Measurements from ENCODE around the gene MEIS1. TPM values are rescaled to one million over a fixed set of nuclear protein-coding genes. Genes with fewer than 3 reads are reported as not detected.

Gene MEIS1
- polyA plus RNA-seq, 1 donor (not counting 4 experiments of a cell fraction or from before 2014, with no cell fraction given) = 3.1 TPM

GRCh38 chr2:66561645-66562303, 126.8 kb downstream of the MEIS1 start:
- H4K20me1 ChIP-seq (ENCODE audit: control insufficient read depth, extremely low read depth, insufficient read depth, low read length) = no peaks in the 10 kb centered on the region
- no peak overlapping the region for H3K27ac ChIP-seq (ENCODE audit: control insufficient read depth, insufficient read depth, low read length)
- no peak overlapping the region for H3K4me3 ChIP-seq (ENCODE audit: control insufficient read depth in 2 of 3, extremely low read depth in 1 of 3, insufficient read depth in 2 of 3, low read depth in 1 of 3, low read length in 3 of 3)
- H3K36me3 ChIP-seq (ENCODE audit: control insufficient read depth in 2 of 2, extremely low read depth in 1 of 2, insufficient read depth in 2 of 2, low read length in 2 of 2) = no peaks in the 10 kb centered on the region
- no peak overlapping the region for H3K4me2 ChIP-seq (ENCODE audit: control insufficient read depth, extremely low read depth, insufficient read depth, low read depth, low read length)
- H3K79me2 ChIP-seq (ENCODE audit: control insufficient read depth, insufficient read depth, low read length) = no peaks in the 10 kb centered on the region
- H3K9me3 ChIP-seq (ENCODE audit: control insufficient read depth, low read depth, low read length) = no peaks in the 10 kb centered on the region
- DNase-seq (ENCODE audit: low read depth, low spot score) (no peak), FAIRE-seq (no peak)
- no peaks in the 10 kb centered on the region for H3K9me1 ChIP-seq (ENCODE audit: control insufficient read depth, extremely low read depth, insufficient read depth, low read length)
- H3K9ac ChIP-seq (ENCODE audit: control insufficient read depth, extremely low read depth, insufficient read depth, low read length) = no peak overlapping the region
- no peaks in the 10 kb centered on the region for H3K27me3 ChIP-seq (ENCODE audit: control insufficient read depth, extremely low read depth, insufficient read depth, low read length)
- dilution Hi-C loops (cut with MboI; ENCODE audit: extremely low pct_ligation_motif_present, low sequenced_read_pairs) = no loop called here
- no peak overlapping the region for H2AFZ ChIP-seq (ENCODE audit: control insufficient read depth, low read length)
- H3K4me1 ChIP-seq (ENCODE audit: control insufficient read depth, extremely low read depth, insufficient read depth, low read length) = no peaks in the 10 kb centered on the region
- no peak for TF ChIP-seq EZH2 (IDR thresholded peaks at IDR 0.05; ENCODE audit: low read length)

- H3K27me3 ChIP-seq (ENCODE audit: control insufficient read depth, extremely low read depth, insufficient read depth, low read length) = no peaks in the 10 kb centered on the region
- no peaks in the 10 kb centered on the region for H3K4me1 ChIP-seq (ENCODE audit: control insufficient read depth, extremely low read depth, insufficient read depth, low read length)
- H3K4me3 ChIP-seq (ENCODE audit: control insufficient read depth in 2 of 3, extremely low read depth in 1 of 3, insufficient read depth in 2 of 3, low read depth in 1 of 3, low read length in 3 of 3) = no peak overlapping the region
- no peaks in the 10 kb centered on the region for H3K9me1 ChIP-seq (ENCODE audit: control insufficient read depth, extremely low read depth, insufficient read depth, low read length)
- no peaks in the 10 kb centered on the region for H3K9me3 ChIP-seq (ENCODE audit: control insufficient read depth, low read depth, low read length)
- H3K79me2 ChIP-seq (ENCODE audit: control insufficient read depth, insufficient read depth, low read length) = no peaks in the 10 kb centered on the region
- H4K20me1 ChIP-seq (ENCODE audit: control insufficient read depth, extremely low read depth, insufficient read depth, low read length) = no peaks in the 10 kb centered on the region
- no peak overlapping the region for H3K9ac ChIP-seq (ENCODE audit: control insufficient read depth, extremely low read depth, insufficient read depth, low read length)
- dilution Hi-C loops (cut with MboI; ENCODE audit: extremely low pct_ligation_motif_present, low sequenced_read_pairs) = no loop called here
- no peak for TF ChIP-seq EZH2 (IDR thresholded peaks at IDR 0.05; ENCODE audit: low read length)
- no peak for TF ChIP-seq CTCF (optimal IDR thresholded peaks at IDR 0.05 in 1 of 3, IDR thresholded peaks at IDR 0.05 in 1 of 3, conservative IDR thresholded peaks at IDR 0.05 in 1 of 3; ENCODE audit: extremely low read depth in 1 of 3, insufficient read depth in 2 of 3, low read length in 3 of 3)
- FAIRE-seq (no peak), DNase-seq (ENCODE audit: low read depth, low spot score) (no peak)
- H2AFZ ChIP-seq (ENCODE audit: control insufficient read depth, low read length) = no peak overlapping the region
- no peak overlapping the region for H3K4me2 ChIP-seq (ENCODE audit: control insufficient read depth, extremely low read depth, insufficient read depth, low read depth, low read length)
- H3K36me3 ChIP-seq (ENCODE audit: control insufficient read depth in 2 of 2, extremely low read depth in 1 of 2, insufficient read depth in 2 of 2, low read length in 2 of 2) = no peaks in the 10 kb centered on the region
- H3K27ac ChIP-seq (ENCODE audit: control insufficient read depth, insufficient read depth, low read length) = no peak overlapping the region
Observed at GRCh38 chr2:66562304-66562685, 127.4 kb downstream of the MEIS1 start.

- dilution Hi-C loops (cut with MboI; ENCODE audit: extremely low pct_ligation_motif_present, low sequenced_read_pairs) = no loop called here
- DNase-seq (ENCODE audit: low read depth, low spot score) (no peak), FAIRE-seq (no peak)
- no peaks in the 10 kb centered on the region for H4K20me1 ChIP-seq (ENCODE audit: control insufficient read depth, extremely low read depth, insufficient read depth, low read length)
- no peaks in the 10 kb centered on the region for H3K27me3 ChIP-seq (ENCODE audit: control insufficient read depth, extremely low read depth, insufficient read depth, low read length)
- no peak overlapping the region for H3K27ac ChIP-seq (ENCODE audit: control insufficient read depth, insufficient read depth, low read length)
- TF ChIP-seq CTCF (optimal IDR thresholded peaks at IDR 0.05 in 1 of 3, IDR thresholded peaks at IDR 0.05 in 1 of 3, conservative IDR thresholded peaks at IDR 0.05 in 1 of 3; ENCODE audit: extremely low read depth in 1 of 3, insufficient read depth in 2 of 3, low read length in 3 of 3) = no peak
- no peak for TF ChIP-seq EZH2 (IDR thresholded peaks at IDR 0.05; ENCODE audit: low read length)
- no peak overlapping the region for H3K4me2 ChIP-seq (ENCODE audit: control insufficient read depth, extremely low read depth, insufficient read depth, low read depth, low read length)
- H3K9ac ChIP-seq (ENCODE audit: control insufficient read depth, extremely low read depth, insufficient read depth, low read length) = no peak overlapping the region
- no peaks in the 10 kb centered on the region for H3K9me3 ChIP-seq (ENCODE audit: control insufficient read depth, low read depth, low read length)
- H3K36me3 ChIP-seq (ENCODE audit: control insufficient read depth in 2 of 2, extremely low read depth in 1 of 2, insufficient read depth in 2 of 2, low read length in 2 of 2) = no peaks in the 10 kb centered on the region
- H3K4me3 ChIP-seq (ENCODE audit: control insufficient read depth in 2 of 3, extremely low read depth in 1 of 3, insufficient read depth in 2 of 3, low read depth in 1 of 3, low read length in 3 of 3) = no peak overlapping the region
- no peaks in the 10 kb centered on the region for H3K9me1 ChIP-seq (ENCODE audit: control insufficient read depth, extremely low read depth, insufficient read depth, low read length)
- H3K79me2 ChIP-seq (ENCODE audit: control insufficient read depth, insufficient read depth, low read length) = no peaks in the 10 kb centered on the region
- no peak overlapping the region for H2AFZ ChIP-seq (ENCODE audit: control insufficient read depth, low read length)
- no peaks in the 10 kb centered on the region for H3K4me1 ChIP-seq (ENCODE audit: control insufficient read depth, extremely low read depth, insufficient read depth, low read length)
Observed at GRCh38 chr2:66563473-66563872, 128.5 kb downstream of the MEIS1 start.

All from keratinocyte (primary cell).